ENCODE measurements around the gene CCNT1.
A peak's percentile ranks its signal among the peaks of the same experiment; 100 is the strongest.
"Not testable (repeated sequence)": the region's sequence is repeated elsewhere in the genome, so short reads cannot be mapped to it uniquely, and the experiment has no call there.

CCNT1 gene

GRCh38 chr12:48716493-48717251 lies at the start of gene CCNT1:
CCNT1 (minus strand) TSS chr12:48716707; CDS start chr12:48716675, 32 bp downstream.
- peak; percentile 98 for DNase-seq

GRCh38 chr12:48765753-48766162 lies 49.3 kb upstream of the CCNT1 start:
- DNase-seq, result no peak

GRCh38 chr12:48764521-48764920 lies 48.0 kb upstream of the CCNT1 start:
- DNase-seq, result no peak

- no peak for DNase-seq
Measured at GRCh38 chr12:48758737-48759136, 42.2 kb upstream of the CCNT1 start.

GRCh38 chr12:48758186-48758585 lies 41.7 kb upstream of the CCNT1 start:
- no peak for DNase-seq

GRCh38 chr12:48750769-48751356 lies 34.4 kb upstream of the CCNT1 start:
- no peak for DNase-seq

GRCh38 chr12:48750215-48750614 lies 33.7 kb upstream of the CCNT1 start:
- DNase-seq, result no peak

- no peak for DNase-seq
Measured at GRCh38 chr12:48744251-48745008, 27.9 kb upstream of the CCNT1 start.

- no peak for DNase-seq
Measured at GRCh38 chr12:48739618-48740269, 23.2 kb upstream of the CCNT1 start.

GRCh38 chr12:48736456-48736855 lies 19.9 kb upstream of the CCNT1 start:
- DNase-seq, result no peak

GRCh38 chr12:48728807-48729206 lies 12.3 kb upstream of the CCNT1 start:
- DNase-seq, result no peak

GRCh38 chr12:48720737-48721136 lies 4.2 kb upstream of the CCNT1 start:
- not testable (repeated sequence) for DNase-seq

- not testable (repeated sequence) for DNase-seq
Measured at GRCh38 chr12:48720171-48720570, 3.7 kb upstream of the CCNT1 start.

- DNase-seq, result not testable (repeated sequence)
Measured at GRCh38 chr12:48719002-48719401, 2.5 kb upstream of the CCNT1 start.

GRCh38 chr12:48717252-48717695 lies 767 bp upstream of the CCNT1 start:
- no peak for DNase-seq

- DNase-seq, result no peak
Measured at GRCh38 chr12:48716168-48716492, 377 bp downstream of the CCNT1 start.

GRCh38 chr12:48712209-48712608 lies 4.3 kb downstream of the CCNT1 start:
- no peak for DNase-seq

GRCh38 chr12:48698822-48699221 lies 17.7 kb downstream of the CCNT1 start:
- DNase-seq, result not testable (repeated sequence)

GRCh38 chr12:48696626-48697025 lies 19.9 kb downstream of the CCNT1 start:
- no peak for DNase-seq

- DNase-seq, result no peak
Measured at GRCh38 chr12:48695859-48696258, 20.6 kb downstream of the CCNT1 start.

- no peak for DNase-seq
Measured at GRCh38 chr12:48694038-48694437, 22.5 kb downstream of the CCNT1 start.

- no peak for DNase-seq
Measured at GRCh38 chr12:48693572-48693971, 22.9 kb downstream of the CCNT1 start.

GRCh38 chr12:48691826-48692487 lies 24.6 kb downstream of the CCNT1 start:
- no peak for DNase-seq

Measured in NCI-H1436 treated with DMSO at 0.1 percent for 48 hours (cell line).